DOHH2 (cell line): ENCODE data around the gene CYP11A1.

ENCODE experiments used
- H3F3A ChIP-seq: fragments of 200-600 bp; sonication (generic), shearing (Covaris generic); 2 replicates; pipeline ENCODE4 v1.6.0; 2016; ENCODE audit warnings: antibody characterized with exemption, mild to moderate bottlenecking; ENCODE audit not compliant: control insufficient read depth, insufficient read depth
- H3K27ac ChIP-seq: fragments of 200-600 bp; sonication (generic); 2 replicates; pipeline ENCODE4 v1.5.1; 2014; ENCODE audit warnings: low read depth, mild to moderate bottlenecking, low read length, moderate library complexity
- H3K27me3 ChIP-seq: fragments of 200-600 bp; sonication (generic); 2 replicates; pipeline ENCODE4 v1.6.1; 2014; ENCODE audit warnings: mild to moderate bottlenecking, low read length, mixed read lengths; ENCODE audit not compliant: control insufficient read depth
- H3K36me3 ChIP-seq: fragments of 200-600 bp; sonication (generic); 2 replicates; pipeline ENCODE4 v1.6.1; 2014; ENCODE audit warnings: mild to moderate bottlenecking, low read length, moderate library complexity, mixed read lengths; ENCODE audit not compliant: control insufficient read depth
- H3K4me1 ChIP-seq: fragments of 200-600 bp; sonication (generic); 2 replicates; pipeline ENCODE4 v1.6.1; 2014; ENCODE audit warnings: mild to moderate bottlenecking, low read length, mixed read lengths; ENCODE audit not compliant: control insufficient read depth
- H3K4me2 ChIP-seq: fragments of 200-600 bp; sonication (generic); 2 replicates; pipeline ENCODE4 v1.6.0; 2014; ENCODE audit warnings: mild to moderate bottlenecking, low read length, moderate library complexity
- H3K4me3 ChIP-seq: fragments of 200-600 bp; sonication (generic); 2 replicates; pipeline ENCODE4 v1.5.1; 2014; ENCODE audit warnings: mild to moderate bottlenecking, low read length, mixed read lengths
- H3K79me2 ChIP-seq: fragments of 200-600 bp; sonication (generic); 2 replicates; pipeline ENCODE4 v1.6.1; 2014; ENCODE audit warnings: mild to moderate bottlenecking, low read length, mixed read lengths; ENCODE audit not compliant: control insufficient read depth
- H3K9me2 ChIP-seq: fragments of 200-600 bp; sonication (generic); replicated peaks from 2 replicates; pipeline ENCODE4 v1.6.1; 2014; ENCODE audit warnings: mild to moderate bottlenecking, low read length, mixed read lengths; ENCODE audit not compliant: control insufficient read depth
- H3K9me3 ChIP-seq: fragments of 200-600 bp; sonication (generic); 2 replicates; pipeline ENCODE4 v1.6.1; 2014; ENCODE audit warnings: antibody characterized with exemption, low read length, mixed read lengths; ENCODE audit not compliant: control insufficient read depth, insufficient read depth
- H4K20me1 ChIP-seq: fragments of 200-600 bp; sonication (generic); 2 replicates; pipeline ENCODE4 v1.6.0; 2014; ENCODE audit warnings: low read depth, mild to moderate bottlenecking, antibody characterized with exemption, low read length, moderate library complexity; ENCODE audit not compliant: control insufficient read depth, insufficient read depth
- CTCF ChIP-seq: fragments of 200-600 bp; sonication (generic); IDR thresholded peaks from one replicate; pipeline ENCODE4 v1.5.1; 2014; ENCODE audit warnings: antibody characterized with exemption, mild to moderate bottlenecking, low read depth, low read length; ENCODE audit not compliant: poor library complexity, severe bottlenecking
- EZH2phosphoT487 ChIP-seq: fragments of 200-600 bp; sonication (generic); IDR thresholded peaks from 2 replicates; pipeline ENCODE4 v1.6.1; 2017; ENCODE audit warnings: borderline replicate concordance, mild to moderate bottlenecking, antibody characterized with exemption, low read length, moderate library complexity, mixed read lengths

The CYP11A1 gene

DNA sequence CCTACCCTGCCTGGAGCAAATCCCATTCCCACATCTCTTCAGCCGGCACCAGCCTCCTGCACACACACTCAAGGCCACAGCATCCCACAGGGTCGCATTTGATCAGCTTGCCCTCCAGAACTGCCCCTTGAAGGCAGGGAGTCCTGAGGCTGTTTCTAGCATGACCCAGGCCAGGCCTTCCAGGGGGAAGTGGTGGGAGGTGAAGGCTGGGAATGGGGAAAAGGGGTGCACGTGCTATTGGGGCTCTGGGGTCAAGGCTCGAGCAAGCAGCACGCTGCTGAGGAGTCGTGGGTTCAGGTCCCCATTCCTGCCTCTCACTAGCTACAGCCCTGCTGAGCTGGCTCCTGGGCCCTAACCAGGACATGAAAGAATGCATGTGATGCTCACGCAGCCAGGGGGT, 41.4 kb upstream of the CYP11A1 start:
- Histone ChIP-seq H3K36me3 (no peaks in the 10 kb centered on the region), H3K9me2 (no peaks in the 10 kb centered on the region), H3K4me2 (no peak overlapping the region), H3F3A (no peaks in the 10 kb centered on the region), H4K20me1 (peaks cover 22% of the 10 kb centered on the region), H3K27me3 (peaks cover 86% of the 10 kb centered on the region), H3K27ac (no peak overlapping the region), H3K79me2 (no peaks in the 10 kb centered on the region), H3K4me3 (no peak overlapping the region), H3K9me3 (no peaks in the 10 kb centered on the region), H3K4me1 (peaks cover 10% of the 10 kb centered on the region)
- TF ChIP-seq CTCF = no peak
- no peak for TF ChIP-seq EZH2phosphoT487

GRCh38 chr15:74408385-74408784, 40.9 kb upstream of the CYP11A1 start:
- Histone ChIP-seq H4K20me1 (peaks cover 26% of the 10 kb centered on the region), H3K79me2 (no peaks in the 10 kb centered on the region), H3K4me2 (no peak overlapping the region), H3K4me3 (no peak overlapping the region), H3K9me3 (no peaks in the 10 kb centered on the region), H3F3A (no peaks in the 10 kb centered on the region), H3K27me3 (peaks cover 86% of the 10 kb centered on the region), H3K36me3 (no peaks in the 10 kb centered on the region), H3K27ac (no peak overlapping the region), H3K9me2 (no peaks in the 10 kb centered on the region), H3K4me1 (peaks cover 14% of the 10 kb centered on the region)
- no peak for TF ChIP-seq CTCF
- TF ChIP-seq EZH2phosphoT487 = no peak

DNA sequence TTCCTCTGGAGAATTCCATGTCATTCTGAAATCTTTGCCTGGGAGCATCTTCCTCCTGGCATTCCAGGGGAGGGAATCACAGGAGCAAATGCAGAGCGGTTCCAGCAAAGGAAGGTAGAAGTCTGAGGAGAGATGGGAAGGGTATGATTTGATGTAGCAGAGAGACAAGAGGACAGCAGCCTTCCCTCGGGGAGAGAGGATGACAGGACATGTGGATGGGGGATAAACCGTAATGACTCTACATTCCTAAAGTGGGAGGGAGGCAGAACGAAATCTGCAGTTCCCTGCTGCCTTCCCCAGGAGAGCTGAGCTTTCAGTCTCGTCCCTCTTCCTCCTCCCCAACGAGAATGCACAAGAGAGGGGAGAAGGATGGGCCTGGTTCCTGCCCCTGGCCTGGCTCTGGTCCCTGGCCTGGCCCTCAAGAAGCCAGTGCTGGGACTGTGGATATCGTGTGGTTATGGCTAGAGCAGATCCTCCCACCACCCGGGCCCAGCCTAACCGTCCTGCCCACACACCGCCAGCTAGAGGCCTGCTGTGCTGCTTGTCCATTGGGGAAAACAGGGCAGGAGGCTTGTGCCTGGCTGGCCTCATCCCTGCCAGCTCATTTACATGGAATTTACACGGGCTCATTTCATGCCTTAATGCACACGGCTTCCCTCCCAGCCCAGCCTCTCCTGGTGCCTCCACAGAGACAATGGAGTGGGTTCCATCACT, 39.7 kb upstream of the CYP11A1 start:
- Histone ChIP-seq H3K9me2 (no peaks in the 10 kb centered on the region), H4K20me1 (peaks cover 35% of the 10 kb centered on the region), H3F3A (no peaks in the 10 kb centered on the region), H3K4me1 (peaks cover 27% of the 10 kb centered on the region), H3K79me2 (no peaks in the 10 kb centered on the region), H3K4me3 (no peak overlapping the region), H3K9me3 (no peaks in the 10 kb centered on the region), H3K4me2 (no peak overlapping the region), H3K27ac (no peak overlapping the region), H3K27me3 (peaks cover 86% of the 10 kb centered on the region), H3K36me3 (no peaks in the 10 kb centered on the region)
- TF ChIP-seq CTCF (no peak), EZH2phosphoT487 (no peak)
